Erythroblast (primary cell): ENCODE data around the gene CCDC73.

Experiments
- GATA1 ChIP-seq: IDR thresholded peaks from 2 replicates; pipeline ENCODE4 v1.6.1; 2011; ENCODE audit warnings: low read depth, mild to moderate bottlenecking, control low read depth, low read length, moderate library complexity
- POLR2A ChIP-seq: IDR thresholded peaks from 2 replicates; pipeline ENCODE4 v1.6.1; 2011; ENCODE audit warnings: mild to moderate bottlenecking, low read length

GRCh38 chr11:32758291-32758690, 36.2 kb downstream of the CCDC73 start:
- TF ChIP-seq POLR2A (no peak), GATA1 (no peak)
